Measurements from ENCODE around the gene TRIM66. TPM values are rescaled to one million over a fixed set of nuclear protein-coding genes. Genes with fewer than 3 reads are reported as not detected.

The TRIM66 gene
- total RNA-seq, 1 donor from 2014 or later, result 59.5 TPM

DNA sequence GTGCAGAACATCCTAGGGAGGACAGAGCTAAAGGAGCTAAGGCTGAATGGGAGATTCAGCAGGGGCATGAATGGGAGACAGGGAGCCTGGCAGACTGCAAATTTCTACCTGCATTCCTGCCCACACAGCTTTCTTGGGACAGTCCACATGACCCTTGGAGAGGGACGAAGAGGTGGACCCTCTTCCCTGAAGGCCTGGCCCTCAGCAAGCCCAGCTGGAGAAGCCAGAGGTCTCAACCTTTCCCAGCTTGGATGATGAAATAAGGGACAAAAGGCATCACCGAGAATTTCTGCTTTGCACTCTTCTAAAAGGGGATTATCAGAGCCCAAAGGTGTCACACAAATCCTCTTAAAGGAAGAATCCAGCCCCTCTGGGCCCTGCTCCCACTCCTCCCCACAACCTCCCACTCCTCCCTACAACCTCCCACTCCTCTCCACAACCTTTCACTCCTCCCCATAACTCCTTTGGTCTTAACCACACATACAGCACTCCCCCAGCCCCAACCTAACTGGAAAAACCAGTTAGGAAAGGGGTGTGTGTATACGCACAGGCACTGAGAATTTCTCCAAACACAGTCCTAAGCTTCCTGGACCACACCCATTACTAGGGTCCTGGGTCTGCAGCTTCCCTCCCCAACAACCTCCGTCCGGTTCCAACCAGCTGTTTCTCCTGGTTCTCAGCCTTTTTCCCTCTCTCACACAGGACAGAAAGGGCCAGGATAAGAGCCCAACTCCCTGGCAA lies 38.6 kb upstream of the TRIM66 start:
- DNase-seq, result no peak
- peaks cover 10% of the 10 kb centered on the region for H3K4me1 Mint-ChIP-seq (ENCODE audit: low read depth, unreplicated experiment)
- TF ChIP-seq, protein P1, sequence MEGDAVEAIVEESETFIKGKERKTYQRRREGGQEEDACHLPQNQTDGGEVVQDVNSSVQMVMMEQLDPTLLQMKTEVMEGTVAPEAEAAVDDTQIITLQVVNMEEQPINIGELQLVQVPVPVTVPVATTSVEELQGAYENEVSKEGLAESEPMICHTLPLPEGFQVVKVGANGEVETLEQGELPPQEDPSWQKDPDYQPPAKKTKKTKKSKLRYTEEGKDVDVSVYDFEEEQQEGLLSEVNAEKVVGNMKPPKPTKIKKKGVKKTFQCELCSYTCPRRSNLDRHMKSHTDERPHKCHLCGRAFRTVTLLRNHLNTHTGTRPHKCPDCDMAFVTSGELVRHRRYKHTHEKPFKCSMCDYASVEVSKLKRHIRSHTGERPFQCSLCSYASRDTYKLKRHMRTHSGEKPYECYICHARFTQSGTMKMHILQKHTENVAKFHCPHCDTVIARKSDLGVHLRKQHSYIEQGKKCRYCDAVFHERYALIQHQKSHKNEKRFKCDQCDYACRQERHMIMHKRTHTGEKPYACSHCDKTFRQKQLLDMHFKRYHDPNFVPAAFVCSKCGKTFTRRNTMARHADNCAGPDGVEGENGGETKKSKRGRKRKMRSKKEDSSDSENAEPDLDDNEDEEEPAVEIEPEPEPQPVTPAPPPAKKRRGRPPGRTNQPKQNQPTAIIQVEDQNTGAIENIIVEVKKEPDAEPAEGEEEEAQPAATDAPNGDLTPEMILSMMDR (IDR thresholded peaks at IDR 0.05; ENCODE audit: partially characterized antibody, unreplicated experiment), result no peak
- peaks cover 11% of the 10 kb centered on the region for H3K27me3 Mint-ChIP-seq (ENCODE audit: unreplicated experiment)
- H3K27ac Mint-ChIP-seq (ENCODE audit: unreplicated experiment), result no peak overlapping the region
- H3K9me3 Mint-ChIP-seq (ENCODE audit: unreplicated experiment), result no peaks in the 10 kb centered on the region
- H3K4me3 Mint-ChIP-seq (ENCODE audit: unreplicated experiment), result no peak overlapping the region
- H3K36me3 Mint-ChIP-seq (ENCODE audit: unreplicated experiment), result no peaks in the 10 kb centered on the region

DNA sequence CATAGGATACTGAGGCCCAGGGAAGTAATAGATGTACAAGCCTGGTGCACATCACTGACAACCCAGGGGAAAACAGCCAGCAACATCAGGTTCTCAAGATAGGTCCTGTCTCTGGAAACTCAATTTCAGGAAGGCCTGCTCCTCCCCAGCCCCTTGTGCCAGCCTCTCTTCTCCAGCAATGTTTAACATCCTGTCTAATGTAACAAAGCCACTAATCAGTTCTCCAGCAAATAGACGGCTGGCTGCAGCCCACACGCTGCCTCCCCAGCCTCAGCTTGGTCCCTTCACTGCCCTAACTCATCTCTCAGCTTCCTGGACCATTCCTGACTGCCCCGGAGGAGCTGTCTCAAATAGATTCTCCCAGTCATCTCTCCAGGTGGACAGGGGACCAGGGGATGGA lies 37.9 kb upstream of the TRIM66 start:
- TF ChIP-seq, protein P1 (IDR thresholded peaks at IDR 0.05; ENCODE audit: partially characterized antibody, unreplicated experiment), result no peak
- H3K27me3 Mint-ChIP-seq (ENCODE audit: unreplicated experiment), result peaks cover 11% of the 10 kb centered on the region
- no peak for DNase-seq
- no peaks in the 10 kb centered on the region for H3K9me3 Mint-ChIP-seq (ENCODE audit: unreplicated experiment)
- H3K4me1 Mint-ChIP-seq (ENCODE audit: low read depth, unreplicated experiment), result peaks cover 10% of the 10 kb centered on the region
- H3K27ac Mint-ChIP-seq (ENCODE audit: unreplicated experiment), result no peak overlapping the region
- H3K36me3 Mint-ChIP-seq (ENCODE audit: unreplicated experiment), result no peaks in the 10 kb centered on the region
- no peak overlapping the region for H3K4me3 Mint-ChIP-seq (ENCODE audit: unreplicated experiment)

DNA sequence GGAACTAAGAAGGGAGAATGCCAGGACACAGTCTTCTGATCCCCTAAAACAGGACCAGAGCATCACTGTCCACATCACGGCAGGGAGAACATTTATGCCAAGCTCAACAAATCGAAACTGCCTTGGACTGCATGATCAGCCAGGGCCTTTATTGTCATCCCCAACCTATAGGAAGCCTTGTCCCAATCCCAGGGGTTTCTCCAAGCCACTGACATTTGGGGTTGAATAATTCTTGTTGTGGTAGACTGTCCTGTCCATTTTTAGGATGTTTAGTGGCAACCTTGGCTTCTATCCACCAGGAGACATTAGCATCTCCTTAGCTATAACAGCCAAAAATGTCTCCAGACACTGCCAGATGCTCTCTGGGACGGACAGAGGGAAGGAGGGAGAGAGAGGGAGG lies 37.3 kb upstream of the TRIM66 start:
- H3K27ac Mint-ChIP-seq (ENCODE audit: unreplicated experiment), result no peak overlapping the region
- H3K4me3 Mint-ChIP-seq (ENCODE audit: unreplicated experiment), result no peak overlapping the region
- H3K9me3 Mint-ChIP-seq (ENCODE audit: unreplicated experiment), result no peaks in the 10 kb centered on the region
- H3K4me1 Mint-ChIP-seq (ENCODE audit: low read depth, unreplicated experiment), result peaks cover 10% of the 10 kb centered on the region
- H3K27me3 Mint-ChIP-seq (ENCODE audit: unreplicated experiment), result peaks cover 13% of the 10 kb centered on the region
- H3K36me3 Mint-ChIP-seq (ENCODE audit: unreplicated experiment), result no peaks in the 10 kb centered on the region
- no peak for DNase-seq
- TF ChIP-seq, protein P1 (IDR thresholded peaks at IDR 0.05; ENCODE audit: partially characterized antibody, unreplicated experiment), result no peak

DNA sequence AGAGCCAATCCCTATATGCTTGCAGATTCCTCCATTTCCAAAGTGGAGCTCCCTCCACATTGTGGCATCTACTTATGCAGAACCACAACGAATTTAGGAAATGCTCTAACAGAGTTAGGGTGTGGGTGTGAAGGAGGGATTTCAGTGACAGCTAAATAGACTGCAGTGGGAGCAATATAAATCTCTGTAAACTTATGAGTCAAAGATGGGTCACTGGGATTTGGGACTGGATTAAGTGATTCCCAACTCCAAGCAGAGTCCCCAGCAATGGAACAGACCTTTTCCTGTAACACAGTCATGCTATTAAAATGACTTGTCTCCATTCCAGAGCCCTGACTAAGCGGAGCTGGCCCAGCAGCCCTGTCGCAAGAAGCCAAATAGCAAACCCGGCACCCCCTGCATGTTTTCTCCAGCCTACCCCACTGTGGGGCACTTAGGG lies 36.8 kb upstream of the TRIM66 start:
- peaks cover 12% of the 10 kb centered on the region for H3K4me1 Mint-ChIP-seq (ENCODE audit: low read depth, unreplicated experiment)
- TF ChIP-seq, protein P1 (IDR thresholded peaks at IDR 0.05; ENCODE audit: partially characterized antibody, unreplicated experiment), result no peak
- no peak for DNase-seq
- H3K9me3 Mint-ChIP-seq (ENCODE audit: unreplicated experiment), result no peaks in the 10 kb centered on the region
- no peak overlapping the region for H3K4me3 Mint-ChIP-seq (ENCODE audit: unreplicated experiment)
- no peaks in the 10 kb centered on the region for H3K36me3 Mint-ChIP-seq (ENCODE audit: unreplicated experiment)
- no peak overlapping the region for H3K27ac Mint-ChIP-seq (ENCODE audit: unreplicated experiment)
- H3K27me3 Mint-ChIP-seq (ENCODE audit: unreplicated experiment), result peaks cover 13% of the 10 kb centered on the region
